ENCODE data around the gene BRICD5.

The BRICD5 gene

GRCh38 chr16:2196981-2197511 is 13.6 kb downstream of the BRICD5 start:
- FAIRE-seq: no peak

- no peak for FAIRE-seq
These were observed 14.3 kb downstream of the BRICD5 start, which contains the start of gene CASKIN1 for GRCh38 chr16:2196162-2196980. Gene CASKIN1 (minus strand): TSS chr16:2196605. CDS start chr16:2196432, 173 bp downstream.

GRCh38 chr16:2195322-2196161 is 15.1 kb downstream of the BRICD5 start:
- FAIRE-seq: no peak

- FAIRE-seq: no peak
These were observed 15.8 kb downstream of the BRICD5 start for GRCh38 chr16:2194852-2195321.

GRCh38 chr16:2194166-2194834 is 16.4 kb downstream of the BRICD5 start:
- FAIRE-seq: no peak

- FAIRE-seq: no peak
These were observed 19.3 kb downstream of the BRICD5 start for GRCh38 chr16:2191446-2191706.

GRCh38 chr16:2190659-2191445 is 19.8 kb downstream of the BRICD5 start:
- FAIRE-seq: no peak

- FAIRE-seq: no peak
These were observed 20.5 kb downstream of the BRICD5 start for GRCh38 chr16:2190002-2190658.

GRCh38 chr16:2189252-2189893 is 21.3 kb downstream of the BRICD5 start:
- no peak for FAIRE-seq

- FAIRE-seq: no peak
These were observed 22.3 kb downstream of the BRICD5 start for GRCh38 chr16:2188395-2188794.

- FAIRE-seq: no peak
These were observed 23.5 kb downstream of the BRICD5 start for GRCh38 chr16:2187212-2187611.

GRCh38 chr16:2186505-2186904 is 24.2 kb downstream of the BRICD5 start:
- no peak for FAIRE-seq

- no peak for FAIRE-seq
These were observed 24.6 kb downstream of the BRICD5 start for GRCh38 chr16:2186064-2186463.

GRCh38 chr16:2184962-2185361 is 25.7 kb downstream of the BRICD5 start:
- FAIRE-seq: no peak

GRCh38 chr16:2184346-2184745 is 26.3 kb downstream of the BRICD5 start:
- FAIRE-seq: no peak

- FAIRE-seq: no peak
These were observed 27.0 kb downstream of the BRICD5 start for GRCh38 chr16:2183671-2184070.

- no peak for FAIRE-seq
These were observed 28.7 kb downstream of the BRICD5 start for GRCh38 chr16:2181952-2182351.

- no peak for FAIRE-seq
These were observed 29.4 kb downstream of the BRICD5 start for GRCh38 chr16:2180962-2181923.

GRCh38 chr16:2180461-2180860 is 30.2 kb downstream of the BRICD5 start:
- no peak for FAIRE-seq

GRCh38 chr16:2179576-2179975 is 31.1 kb downstream of the BRICD5 start:
- no peak for FAIRE-seq

Measured in colon (tissue), 2 donors.